CD14-positive monocyte (primary cell): ENCODE data around the gene PRDX6. TPM values are rescaled to one million over a fixed set of nuclear protein-coding genes. Genes with fewer than 3 reads are reported as not detected.

Source experiments
- DNase-seq, 3 donors: peaks; one replicate each; pipeline ENCODE4 v3.0.0-alpha.2; 2011 to 2022
- H2AFZ ChIP-seq: 2 replicates; pipeline ENCODE4 v1.6.0; 2012; ENCODE audit warnings: mild to moderate bottlenecking, low read depth, low read length, inconsistent platforms; ENCODE audit not compliant: insufficient read depth, poor library complexity, severe bottlenecking
- H3K27ac ChIP-seq, 2 donors: 1 replicate in 1 of 2; 2 replicates in 1 of 2; pipeline ENCODE4 v1.5.1; 2012 to 2013; ENCODE audit warnings: low read length in 2 of 2, control low read depth in 1 of 2, inconsistent platforms in 1 of 2, low read depth in 1 of 2, mild to moderate bottlenecking in 1 of 2
- H3K27me3 ChIP-seq, 2 donors: one replicate each; pipeline versions ENCODE4 v1.6.0 to v1.6.1; 2011 to 2013; ENCODE audit warnings: low read length in 2 of 2; ENCODE audit not compliant: control insufficient read depth in 2 of 2, insufficient read depth in 2 of 2
- H3K36me3 ChIP-seq, 2 donors: replicated peaks in 1 of 2; 1 replicate in 1 of 2; 2 replicates in 1 of 2; pipeline versions ENCODE4 v1.5.1 to v1.6.1; 2012 to 2013; ENCODE audit warnings: low read length in 2 of 2, control low read depth in 1 of 2, inconsistent platforms in 1 of 2, mild to moderate bottlenecking in 1 of 2; ENCODE audit not compliant: insufficient read depth in 2 of 2, control insufficient read depth in 1 of 2
- H3K4me1 ChIP-seq, 2 donors: 1 replicate in 1 of 2; 2 replicates in 1 of 2; pipeline versions ENCODE4 v1.5.1 to v1.6.1; 2012 to 2013; ENCODE audit warnings: low read length in 2 of 2, control low read depth in 1 of 2, inconsistent platforms in 1 of 2, mild to moderate bottlenecking in 1 of 2, moderate library complexity in 1 of 2; ENCODE audit not compliant: insufficient read depth in 2 of 2, control insufficient read depth in 1 of 2
- H3K4me2 ChIP-seq: replicated peaks from 2 replicates; pipeline ENCODE3; 2012; ENCODE audit warnings: low read length, moderate library complexity, mild to moderate bottlenecking; ENCODE audit not compliant: poor library complexity, severe bottlenecking; ENCODE audit errors: extremely low read depth
- H3K4me3 ChIP-seq, 3 experiments: fragments of 200-600 bp in 1 of 3; sonication (generic) in 1 of 3; replicated peaks in 1 of 3; 1 replicate in 2 of 3; 2 replicates in 1 of 3; pipeline ENCODE4 v1.5.1; 2011 to 2013; ENCODE audit warnings: low read length in 3 of 3, mild to moderate bottlenecking in 3 of 3, control low read depth in 2 of 3, low read depth in 2 of 3, inconsistent platforms in 1 of 3, moderate library complexity in 1 of 3
- H3K79me2 ChIP-seq: 2 replicates; pipeline ENCODE4 v1.6.0; 2012; ENCODE audit warnings: mild to moderate bottlenecking, control low read depth, inconsistent platforms, low read length, moderate library complexity; ENCODE audit not compliant: insufficient read depth
- H3K9ac ChIP-seq: 2 replicates; pipeline ENCODE4 v1.6.0; 2017; ENCODE audit warnings: low read length, mild to moderate bottlenecking; ENCODE audit not compliant: insufficient read depth, poor library complexity, severe bottlenecking
- H3K9me3 ChIP-seq, 2 donors: replicated peaks in 1 of 2; 1 replicate in 1 of 2; 2 replicates in 1 of 2; pipeline versions ENCODE4 v1.5.1 to v1.6.1; 2012 to 2013; ENCODE audit warnings: low read length in 2 of 2, control low read depth in 1 of 2; ENCODE audit not compliant: control insufficient read depth in 1 of 2, insufficient read depth in 1 of 2
- H4K20me1 ChIP-seq: 2 replicates; pipeline ENCODE4 v1.6.0; 2012; ENCODE audit warnings: mild to moderate bottlenecking, low read length, control low read depth, moderate library complexity; ENCODE audit not compliant: insufficient read depth
- H3K27ac Mint-ChIP-seq, 7 donors: one replicate each; pipeline ENCODE4 v1.8.0; 2020; ENCODE audit warnings: mild to moderate bottlenecking in 7 of 7, mixed read lengths in 7 of 7, moderate library complexity in 6 of 7, inconsistent platforms in 2 of 7
- H3K27me3 Mint-ChIP-seq, 3 donors: one replicate each; pipeline ENCODE4 v1.8.0; 2021 to 2022; ENCODE audit warnings: low read depth in 3 of 3, mild to moderate bottlenecking in 3 of 3, mixed read lengths in 3 of 3, moderate library complexity in 3 of 3, inconsistent platforms in 1 of 3
- H3K36me3 Mint-ChIP-seq, 2 donors: one replicate each; pipeline ENCODE4 v1.8.0; 2020; ENCODE audit warnings: mixed read lengths in 2 of 2, inconsistent platforms in 1 of 2, mild to moderate bottlenecking in 1 of 2
- H3K4me1 Mint-ChIP-seq: one replicate; pipeline ENCODE4 v1.8.0; 2020; ENCODE audit warnings: mild to moderate bottlenecking, mixed read lengths
- H3K4me3 Mint-ChIP-seq, 2 donors: one replicate each; pipeline ENCODE4 v1.8.0; 2020; ENCODE audit warnings: mild to moderate bottlenecking in 2 of 2, mixed read lengths in 2 of 2, moderate library complexity in 1 of 2
- H3K9me3 Mint-ChIP-seq, 7 donors: one replicate each; pipeline ENCODE4 v1.8.0; 2020 to 2022; ENCODE audit warnings: mixed read lengths in 7 of 7, mild to moderate bottlenecking in 6 of 7, moderate library complexity in 6 of 7, inconsistent platforms in 2 of 7
- CTCF ChIP-seq: fragments of 200-600 bp; IDR thresholded peaks from one replicate; pipeline ENCODE4 v1.8.0; 2022; ENCODE audit warnings: antibody characterized with exemption, mild to moderate bottlenecking
- intact Hi-C, 2 donors: fragments of 100-400 bp; cut with micrococcal nuclease; formaldehyde crosslinking; loops; one replicate each; pipeline versions ENCODE4 v1.15.0 to v1.15.1; 2023
- polyA plus RNA-seq, 3 donors: library from polyadenylated mRNA; depleted of rRNA in 1 of 3; unstranded in 2 of 3; stranded (reverse) in 1 of 3; fragments of 300-500 nt in 2 of 3; fragments of >200 nt in 1 of 3; fragmentation: Illumina TruSeq in 2 of 3; gene quantifications; 1 replicate in 2 of 3; 2 replicates in 1 of 3; pipeline ENCODE4 v1.2.3, GENCODE V29; 2012 to 2021

The PRDX6 gene
- polyA plus RNA-seq, 3 donors = 89.5 to 142 (median 119) TPM

GRCh38 chr1:173532237-173532636 lies 55.1 kb downstream of the PRDX6 start:
- no peak overlapping the region for H3K9ac ChIP-seq
- no peak overlapping the region for H3K27ac Mint-ChIP-seq
- peaks cover 2% of the 10 kb centered on the region for H3K4me1 Mint-ChIP-seq
- peak overlapping the region; percentile 19 for H2AFZ ChIP-seq
- DNase-seq = no peak
- intact Hi-C loops = no loop called here
- no peaks in the 10 kb centered on the region for H3K79me2 ChIP-seq
- H3K27ac ChIP-seq = no peak overlapping the region
- H3K36me3 ChIP-seq = no peaks in the 10 kb centered on the region
- H3K9me3 ChIP-seq = no peaks in the 10 kb centered on the region
- H3K4me3 ChIP-seq = no peak overlapping the region
- H3K4me2 ChIP-seq = no peak overlapping the region
- no peaks in the 10 kb centered on the region for H3K36me3 Mint-ChIP-seq
- H3K27me3 Mint-ChIP-seq = peaks cover 0 to 2% (median 2%) of the 10 kb centered on the region in 3 donors
- no peaks in the 10 kb centered on the region for H3K27me3 ChIP-seq
- no peak overlapping the region for H3K4me3 Mint-ChIP-seq
- H3K9me3 Mint-ChIP-seq = no peaks in the 10 kb centered on the region
- no peaks in the 10 kb centered on the region for H3K4me1 ChIP-seq
- TF ChIP-seq CTCF = no peak
- H4K20me1 ChIP-seq = no peaks in the 10 kb centered on the region

GRCh38 chr1:173536223-173536622 lies 59.1 kb downstream of the PRDX6 start:
- Mint-ChIP-seq H3K9me3 (peaks cover 0 to 6% (median 2%) of the 10 kb centered on the region in 7 donors), H3K36me3 (no peaks in the 10 kb centered on the region), H3K27ac (no peak overlapping the region), H3K4me1 (peaks cover 2% of the 10 kb centered on the region), H3K27me3 (peaks cover 0 to 2% (median 2%) of the 10 kb centered on the region in 3 donors), H3K4me3 (no peak overlapping the region)
- no peaks in the 10 kb centered on the region for H3K36me3 ChIP-seq
- H3K79me2 ChIP-seq = no peaks in the 10 kb centered on the region
- H4K20me1 ChIP-seq = no peaks in the 10 kb centered on the region
- no peak for TF ChIP-seq CTCF
- intact Hi-C loops = no loop called here
- H3K4me2 ChIP-seq = no peak overlapping the region
- H3K4me1 ChIP-seq = no peaks in the 10 kb centered on the region
- no peak for DNase-seq
- no peak overlapping the region for H3K4me3 ChIP-seq
- H3K9me3 ChIP-seq = no peaks in the 10 kb centered on the region
- H3K27me3 ChIP-seq = no peaks in the 10 kb centered on the region
- no peak overlapping the region for H2AFZ ChIP-seq
- no peak overlapping the region for H3K9ac ChIP-seq
- no peak overlapping the region for H3K27ac ChIP-seq

Other genes with a start within 250 kb of the PRDX6 start
- gene SLC9C2, start 125.7 kb downstream of the PRDX6 start, polyA plus RNA-seq = not detected
- gene TEX50, start 158.0 kb downstream of the PRDX6 start, polyA plus RNA-seq = not detected
- not detected for gene ANKRD45, start 192.5 kb downstream of the PRDX6 start, polyA plus RNA-seq
- 1 to 10 TPM; 6.5 to 9.4 (median 8.2) TPM for gene KLHL20, start 237.6 kb downstream of the PRDX6 start, polyA plus RNA-seq